Neuronal stem cell (in vitro differentiated cells): ENCODE results near the gene CD81.
A peak's percentile ranks its signal among the peaks of the same experiment; 100 is the strongest.

Experiments
- DNase-seq: peaks from one replicate; pipeline ENCODE4 v3.0.0-alpha.2; 2013; ENCODE audit warnings: low spot score
- H2AFZ ChIP-seq: one replicate; pipeline ENCODE4 v1.6.1; 2013; ENCODE audit warnings: mild to moderate bottlenecking, low read length, inconsistent platforms
- H2AK5ac ChIP-seq: 2 replicates; pipeline ENCODE4 v1.6.1; 2013; ENCODE audit warnings: low read depth, mild to moderate bottlenecking, inconsistent platforms, low read length, moderate library complexity, mixed read lengths
- H2BK120ac ChIP-seq: 2 replicates; pipeline ENCODE4 v1.6.1; 2013; ENCODE audit warnings: low read depth, mild to moderate bottlenecking, inconsistent platforms, low read length, moderate library complexity, mixed read lengths
- H2BK12ac ChIP-seq: one replicate; pipeline ENCODE4 v1.6.1; 2013; ENCODE audit warnings: low read length, inconsistent platforms
- H2BK15ac ChIP-seq: 2 replicates; pipeline ENCODE4 v1.6.1; 2013; ENCODE audit warnings: mild to moderate bottlenecking, low read length, inconsistent platforms, mixed read lengths
- H2BK5ac ChIP-seq: one replicate; pipeline ENCODE4 v1.6.1; 2013; ENCODE audit warnings: inconsistent platforms, mild to moderate bottlenecking, low read length, moderate library complexity
- H3K14ac ChIP-seq: one replicate; pipeline ENCODE4 v1.6.1; 2013; ENCODE audit warnings: low read length, inconsistent platforms
- H3K18ac ChIP-seq: 2 replicates; pipeline ENCODE4 v1.6.1; 2013; ENCODE audit warnings: low read length, inconsistent platforms
- H3K23ac ChIP-seq: 2 replicates; pipeline ENCODE4 v1.6.1; 2013; ENCODE audit warnings: low read depth, mild to moderate bottlenecking, mixed read lengths, low read length, inconsistent platforms; ENCODE audit not compliant: poor library complexity
- H3K27ac ChIP-seq: replicated peaks from 3 replicates; pipeline ENCODE4 v1.5.1; 2013; ENCODE audit warnings: low read length, inconsistent platforms
- H3K27me3 ChIP-seq, 3 experiments: 2 replicates each; pipeline ENCODE4 v1.6.1; 2013; ENCODE audit warnings: low read length in 3 of 3, mild to moderate bottlenecking in 2 of 3, inconsistent platforms in 1 of 3, low read depth in 1 of 3, mixed read lengths in 1 of 3, moderate library complexity in 1 of 3; ENCODE audit not compliant: control insufficient read depth in 3 of 3, insufficient read depth in 3 of 3
- H3K36me3 ChIP-seq, 2 donors: replicated peaks in 1 of 2; 2 replicates each; pipeline ENCODE4 v1.6.1; 2013; ENCODE audit warnings: low read length in 2 of 2; ENCODE audit not compliant: control insufficient read depth in 2 of 2, insufficient read depth in 2 of 2
- H3K4ac ChIP-seq: 2 replicates; pipeline ENCODE4 v1.6.1; 2013; ENCODE audit warnings: inconsistent platforms, mild to moderate bottlenecking, low read length, moderate library complexity
- H3K4me1 ChIP-seq, 2 donors: 1 replicate in 1 of 2; 2 replicates in 1 of 2; pipeline ENCODE4 v1.6.1; 2013; ENCODE audit warnings: low read length in 2 of 2, low read depth in 1 of 2; ENCODE audit not compliant: control insufficient read depth in 2 of 2, insufficient read depth in 1 of 2
- H3K4me2 ChIP-seq: one replicate; pipeline ENCODE4 v1.6.1; 2013; ENCODE audit warnings: mild to moderate bottlenecking, low read length, inconsistent platforms; ENCODE audit not compliant: insufficient read depth, poor library complexity, severe bottlenecking
- H3K4me3 ChIP-seq, 2 donors: 2 replicates each; pipeline ENCODE4 v1.5.1; 2013; ENCODE audit warnings: low read length in 2 of 2, mild to moderate bottlenecking in 2 of 2, inconsistent platforms in 1 of 2, moderate library complexity in 1 of 2
- H3K79me1 ChIP-seq: one replicate; pipeline ENCODE4 v1.6.1; 2013; ENCODE audit warnings: low read depth, mild to moderate bottlenecking, inconsistent platforms, low read length, moderate library complexity
- H3K9ac ChIP-seq: one replicate; pipeline ENCODE4 v1.6.1; 2013; ENCODE audit warnings: mild to moderate bottlenecking, low read depth, low read length, inconsistent platforms; ENCODE audit not compliant: poor library complexity
- H3K9me3 ChIP-seq, 2 donors: replicated peaks in 1 of 2; 2 replicates each; pipeline versions ENCODE3 to v1.6.1; 2013; ENCODE audit warnings: low read length in 2 of 2, mild to moderate bottlenecking in 2 of 2, inconsistent platforms in 1 of 2, low read depth in 1 of 2, mixed read lengths in 1 of 2, moderate library complexity in 1 of 2; ENCODE audit not compliant: control insufficient read depth in 2 of 2, insufficient read depth in 1 of 2
- H4K8ac ChIP-seq: one replicate; pipeline ENCODE4 v1.6.1; 2013; ENCODE audit warnings: low read depth, mild to moderate bottlenecking, inconsistent platforms, low read length, moderate library complexity
- H4K91ac ChIP-seq: one replicate; pipeline ENCODE4 v1.6.1; 2013; ENCODE audit warnings: low read length, low read depth, mild to moderate bottlenecking, inconsistent platforms; ENCODE audit not compliant: poor library complexity
- WGBS, 2 donors: extraction: QIAGEN DNeasy Blood & Tissue Kit; methylation state at CpG; one replicate each; pipeline ENCODE4 v1.1.7; 2013; ENCODE audit warnings: missing lambda C conversion rate in 2 of 2, mixed read lengths in 1 of 2; ENCODE audit not compliant: insufficient read length in 2 of 2, insufficient replicate concordance in 1 of 2; ENCODE audit errors: extremely low coverage in 2 of 2; 5-methylcytosine and 5-hydroxymethylcytosine counted together

Gene CD81

DNA sequence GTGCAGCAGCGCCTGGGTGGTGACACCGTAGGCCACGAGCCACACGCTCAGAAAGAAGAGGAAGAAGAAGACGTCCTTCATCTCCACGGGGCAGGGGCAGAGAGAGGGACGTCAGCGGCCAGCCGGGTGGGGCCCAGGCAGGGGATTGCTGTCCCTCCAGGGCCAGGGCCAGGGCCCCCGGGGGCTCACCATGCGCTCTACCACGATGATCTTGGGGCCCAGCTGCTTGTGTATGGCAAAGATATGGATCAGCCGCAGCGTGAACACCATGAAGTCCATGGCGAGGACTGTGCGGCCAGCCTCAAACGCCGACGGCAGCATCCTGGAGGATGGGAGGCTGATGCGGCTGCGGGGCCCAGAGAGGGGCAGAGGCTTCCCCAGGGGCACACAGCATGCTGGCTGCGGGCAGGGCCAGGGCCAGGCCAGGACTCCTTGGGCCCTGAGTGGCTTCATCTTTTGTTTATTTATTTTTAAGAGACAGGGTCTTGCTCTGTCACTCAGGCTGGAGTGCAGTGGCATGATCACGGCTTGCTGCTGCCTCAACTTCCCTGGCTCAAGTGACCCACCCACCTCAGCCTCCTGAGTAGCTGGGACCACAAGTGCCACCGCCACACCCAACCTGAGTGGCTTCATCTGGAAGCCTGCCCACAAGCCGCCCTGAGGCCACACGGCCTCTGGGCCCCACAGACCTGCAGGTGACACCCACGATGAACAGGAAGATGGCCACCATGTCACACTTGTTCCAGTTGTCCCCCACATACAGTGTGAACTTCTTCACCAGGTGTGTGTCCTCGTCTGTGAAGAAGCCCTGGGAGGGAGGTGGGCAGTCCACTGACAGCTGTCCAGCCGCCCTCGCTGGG lies 34.6 kb downstream of the CD81 start:
- Histone ChIP-seq H3K4me3 (no peak overlapping the region), H4K8ac (no peak overlapping the region), H3K9me3 (no peaks in the 10 kb centered on the region), H3K18ac (peak overlapping the region; percentile 64), H3K27ac (no peak overlapping the region), H3K4me2 (no peak overlapping the region), H2BK120ac (peak overlapping the region; percentile 72), H3K23ac (peak overlapping the region; percentile 31), H3K9ac (no peak overlapping the region), H3K4me1 (peaks cover 0 to 9% of the 10 kb centered on the region in 2 donors), H3K79me1 (no peaks in the 10 kb centered on the region), H3K27me3 (no peaks in the 10 kb centered on the region), H2BK12ac (peak overlapping the region; percentile 84), H2AFZ (peak overlapping the region; percentile 45), H2AK5ac (peak overlapping the region; percentile 88), H3K4ac (peak overlapping the region; percentile 76), H3K36me3 (no peaks in the 10 kb centered on the region), H3K14ac (peak overlapping the region; percentile 71), H2BK5ac (peak overlapping the region; percentile 87), H4K91ac (no peak overlapping the region), H2BK15ac (peak overlapping the region; percentile 98)
- no CpG with 5 or more reads among the region's 30 CpGs for WGBS, 2 donors
- no peak for DNase-seq

GRCh38 chr11:2412323-2412722 lies 35.2 kb downstream of the CD81 start:
- no peak overlapping the region for H2BK5ac ChIP-seq
- no peaks in the 10 kb centered on the region for H3K79me1 ChIP-seq
- H3K27me3 ChIP-seq: no peaks in the 10 kb centered on the region
- H4K91ac ChIP-seq: no peak overlapping the region
- H2BK15ac ChIP-seq: peak overlapping the region; percentile 98
- H3K14ac ChIP-seq: no peak overlapping the region
- H4K8ac ChIP-seq: no peak overlapping the region
- no peaks in the 10 kb centered on the region for H3K36me3 ChIP-seq
- H3K23ac ChIP-seq: no peak overlapping the region
- H3K4me1 ChIP-seq: peaks cover 0 to 9% of the 10 kb centered on the region in 2 donors
- no peak overlapping the region for H2AFZ ChIP-seq
- H3K9ac ChIP-seq: no peak overlapping the region
- no peak overlapping the region for H3K4me3 ChIP-seq
- no peak overlapping the region for H3K4me2 ChIP-seq
- peak overlapping the region; percentile 96 for H2AK5ac ChIP-seq
- no peak overlapping the region for H3K4ac ChIP-seq
- H3K27ac ChIP-seq: no peak overlapping the region
- DNase-seq: no peak
- H2BK12ac ChIP-seq: no peak overlapping the region
- no CpG with 5 or more reads among the region's 6 CpGs for WGBS, 2 donors
- no peak overlapping the region for H2BK120ac ChIP-seq
- no peak overlapping the region for H3K18ac ChIP-seq
- no peaks in the 10 kb centered on the region for H3K9me3 ChIP-seq

- no peak overlapping the region for H3K27ac ChIP-seq
- H3K27me3 ChIP-seq: no peaks in the 10 kb centered on the region
- H3K4me3 ChIP-seq: no peak overlapping the region
- H4K8ac ChIP-seq: peak overlapping the region; percentile 65
- no peak overlapping the region for H3K9ac ChIP-seq
- peak overlapping the region; percentile 76 for H3K18ac ChIP-seq
- H3K9me3 ChIP-seq: no peaks in the 10 kb centered on the region
- H2BK120ac ChIP-seq: no peak overlapping the region
- H2AK5ac ChIP-seq: peak overlapping the region; percentile 98
- peak overlapping the region; percentile 72 for H4K91ac ChIP-seq
- peaks cover 0 to 9% of the 10 kb centered on the region in 2 donors for H3K4me1 ChIP-seq
- H3K14ac ChIP-seq: peak overlapping the region; percentile 71
- peak overlapping the region; percentile 39 for H2BK5ac ChIP-seq
- H2BK15ac ChIP-seq: peak overlapping the region; percentile 37
- no peaks in the 10 kb centered on the region for H3K36me3 ChIP-seq
- no CpG with 5 or more reads among the region's 43 CpGs for WGBS, 2 donors
- H2AFZ ChIP-seq: peak overlapping the region; percentile 49
- peaks cover 2% of the 10 kb centered on the region for H3K79me1 ChIP-seq
- peak overlapping the region; percentile 22 for H2BK12ac ChIP-seq
- no peak for DNase-seq
- H3K4me2 ChIP-seq: no peak overlapping the region
- H3K4ac ChIP-seq: no peak overlapping the region
- H3K23ac ChIP-seq: peak overlapping the region; percentile 80
These were observed 36.9 kb downstream of the CD81 start for GRCh38 chr11:2413742-2414579.

DNA sequence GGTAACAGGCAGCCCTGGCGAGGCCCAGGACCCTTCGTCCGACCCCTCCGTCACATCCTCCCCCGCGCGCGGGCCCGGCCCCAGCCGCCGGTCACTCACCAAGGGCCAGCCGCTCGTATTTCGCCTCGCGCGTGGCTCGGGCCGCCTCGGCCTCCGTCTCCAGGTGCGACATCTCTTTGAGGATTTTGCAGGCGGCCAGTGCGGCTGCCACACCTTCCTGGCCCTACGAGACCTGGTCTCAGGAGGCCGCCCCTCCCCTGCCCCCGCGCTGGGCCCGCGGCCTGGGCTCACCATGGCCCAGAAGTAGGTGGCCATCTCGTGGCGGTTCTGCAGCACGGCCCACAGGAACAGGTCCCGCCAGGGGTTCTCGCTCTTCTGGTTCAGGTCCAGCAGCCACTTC lies 37.5 kb downstream of the CD81 start:
- WGBS, 2 donors: no CpG with 5 or more reads among the region's 35 CpGs
- no peak overlapping the region for H2BK120ac ChIP-seq
- H3K27me3 ChIP-seq: no peaks in the 10 kb centered on the region
- H3K36me3 ChIP-seq: no peaks in the 10 kb centered on the region
- peak overlapping the region; percentile 21 for H3K14ac ChIP-seq
- peaks cover 0 to 4% of the 10 kb centered on the region in 2 donors for H3K4me1 ChIP-seq
- H3K4me2 ChIP-seq: no peak overlapping the region
- no peak for DNase-seq
- H2AFZ ChIP-seq: peak overlapping the region; percentile 49
- H4K91ac ChIP-seq: no peak overlapping the region
- H3K27ac ChIP-seq: no peak overlapping the region
- H3K23ac ChIP-seq: peak overlapping the region; percentile 80
- peak overlapping the region; percentile 92 for H2BK15ac ChIP-seq
- no peak overlapping the region for H3K18ac ChIP-seq
- H2BK5ac ChIP-seq: no peak overlapping the region
- no peak overlapping the region for H4K8ac ChIP-seq
- peaks cover 2% of the 10 kb centered on the region for H3K79me1 ChIP-seq
- H3K9ac ChIP-seq: no peak overlapping the region
- no peak overlapping the region for H3K4me3 ChIP-seq
- peak overlapping the region; percentile 98 for H2AK5ac ChIP-seq
- no peak overlapping the region for H3K4ac ChIP-seq
- peak overlapping the region; percentile 58 for H2BK12ac ChIP-seq
- no peaks in the 10 kb centered on the region for H3K9me3 ChIP-seq
